Activated T-cell treated with anti-CD3 and anti-CD28 coated beads for 1 hour (primary cell): ENCODE data around the gene TRIM33.

Experiments
- DNase-seq: peaks from one replicate; pipeline ENCODE4 v3.0.0-alpha.2; 2020; ENCODE audit warnings: low read depth

The TRIM33 gene

GRCh38 chr1:114511032-114511785 lies at the start of gene TRIM33:
Gene TRIM33, minus strand, starts transcription at chr1:114511203. Its CDS starts 127 bp downstream, at chr1:114511076.
- DNase-seq = peak; percentile 83

GRCh38 chr1:114559356-114559755 lies 48.4 kb upstream of the TRIM33 start:
- DNase-seq = no peak

- DNase-seq = no peak
Observed at GRCh38 chr1:114558544-114558943, 47.5 kb upstream of the TRIM33 start.

- DNase-seq = no peak
Observed at GRCh38 chr1:114554577-114554976, 43.6 kb upstream of the TRIM33 start.

GRCh38 chr1:114552106-114552639 lies 41.2 kb upstream of the TRIM33 start:
- DNase-seq = no peak

GRCh38 chr1:114551400-114551799 lies 40.4 kb upstream of the TRIM33 start:
- DNase-seq = no peak

- no peak for DNase-seq
Observed at GRCh38 chr1:114550336-114550735, 39.3 kb upstream of the TRIM33 start.

- DNase-seq = no peak
Observed at GRCh38 chr1:114549137-114549536, 38.1 kb upstream of the TRIM33 start.

GRCh38 chr1:114547076-114547475 lies 36.1 kb upstream of the TRIM33 start:
- DNase-seq = no peak

- no peak for DNase-seq
Observed at GRCh38 chr1:114545796-114546195, 34.8 kb upstream of the TRIM33 start.

GRCh38 chr1:114545315-114545714 lies 34.3 kb upstream of the TRIM33 start:
- no peak for DNase-seq

GRCh38 chr1:114540821-114541220 lies 29.8 kb upstream of the TRIM33 start:
- no peak for DNase-seq

GRCh38 chr1:114540272-114540671 lies 29.3 kb upstream of the TRIM33 start:
- DNase-seq = no peak

- DNase-seq = no peak
Observed at GRCh38 chr1:114536043-114536442, 25.0 kb upstream of the TRIM33 start.

- DNase-seq = no peak
Observed at GRCh38 chr1:114535401-114535800, 24.4 kb upstream of the TRIM33 start.

- no peak for DNase-seq
Observed at GRCh38 chr1:114531094-114531493, 20.1 kb upstream of the TRIM33 start.

- no peak for DNase-seq
Observed at GRCh38 chr1:114530224-114530623, 19.2 kb upstream of the TRIM33 start.

- DNase-seq = no peak
Observed at GRCh38 chr1:114524944-114525343, 13.9 kb upstream of the TRIM33 start.

GRCh38 chr1:114522264-114522575 lies 11.2 kb upstream of the TRIM33 start:
- DNase-seq = no peak

GRCh38 chr1:114521396-114522263 lies 10.6 kb upstream of the TRIM33 start:
- no peak for DNase-seq

GRCh38 chr1:114517348-114517747 lies 6.3 kb upstream of the TRIM33 start:
- no peak for DNase-seq

GRCh38 chr1:114512595-114513280 lies 1.7 kb upstream of the TRIM33 start:
- no peak for DNase-seq
